HepG2 (cell line): ENCODE results near the gene ASB9. TPM values are rescaled to one million over a fixed set of nuclear protein-coding genes. Genes with fewer than 3 reads are reported as not detected.

Source experiments
- ATAC-seq: fragments of 200-7000 bp; cut with Tn5 transposase; 3 replicates; pipeline ENCODE4 v1.9.1; 2020; ENCODE audit warnings: mild to moderate bottlenecking, moderate library complexity
- BruUV-seq: library from RNA; stranded (reverse); fragments of 400-500 nt; replicated peaks from 2 replicates; lab custom pipeline; 2021; lab: Mats Ljungman, UMichigan
- CTCF ChIA-PET: fragments of 300-600 bp; formaldehyde crosslinking; extraction: SDS; loops from one replicate; lab custom pipeline; 2021; ENCODE audit warnings: low total read pairs, inconsistent platforms, low intra/inter-chr PET ratio; lab: Yijun Ruan, JAX
- POLR2A ChIA-PET: fragments of 350-600 bp; sonication (Branson Sonifier 250); formaldehyde crosslinking; loops from one replicate; lab custom pipeline; 2020; ENCODE audit warnings: antibody characterized with exemption, inconsistent platforms; lab: Yijun Ruan, JAX
- DNase-seq: peaks from one replicate; pipeline ENCODE4 v3.0.0-alpha.2; 2015; ENCODE audit warnings: low spot score
- FAIRE-seq: peaks from 3 replicates; lab custom pipeline; 2011; peaks lifted over from hg19 to GRCh38; lab: Jason Lieb, UNC
- H2AFZ ChIP-seq: one replicate; pipeline ENCODE4 v1.6.1; 2011; ENCODE audit warnings: low read length, inconsistent platforms
- H3K27ac ChIP-seq: fragments of 300-600 bp; 3 replicates; pipeline ENCODE4 v1.8.0; 2011; ENCODE audit warnings: mixed run types, mild to moderate bottlenecking, mixed read lengths, low read length, inconsistent platforms; ENCODE audit not compliant: insufficient read depth; ENCODE audit errors: extremely low read length
- H3K27me3 ChIP-seq, 2 experiments: fragments of 200-600 bp in 1 of 2; 2 replicates in 1 of 2; 3 replicates in 1 of 2; pipeline versions ENCODE4 v1.6.0 to v1.8.0; 2011; ENCODE audit warnings: low read length in 2 of 2, mild to moderate bottlenecking in 2 of 2, moderate library complexity in 2 of 2, inconsistent platforms in 1 of 2; ENCODE audit not compliant: insufficient read depth in 2 of 2, control insufficient read depth in 1 of 2
- H3K36me3 ChIP-seq, 2 experiments: fragments of 200-600 bp in 1 of 2; replicated peaks in 1 of 2; 2 replicates in 1 of 2; 3 replicates in 1 of 2; pipeline versions ENCODE4 v1.5.1 to v1.8.0; 2011; ENCODE audit warnings: low read length in 2 of 2, inconsistent platforms in 1 of 2; ENCODE audit not compliant: insufficient read depth in 2 of 2, control insufficient read depth in 1 of 2
- H3K4me1 ChIP-seq: 2 replicates; pipeline ENCODE4 v1.5.1; 2012; ENCODE audit warnings: low read length, inconsistent platforms; ENCODE audit not compliant: insufficient read depth
- H3K4me2 ChIP-seq: 2 replicates; pipeline ENCODE4 v1.6.0; 2011; ENCODE audit warnings: low read depth, low read length, inconsistent platforms
- H3K4me3 ChIP-seq, 3 experiments: fragments of 200-600 bp in 1 of 3; sonication (generic), shearing (Covaris generic) in 1 of 3; replicated peaks in 1 of 3; 2 replicates each; pipeline ENCODE4 v1.5.1; 2011 to 2016; ENCODE audit warnings: low read length in 3 of 3, inconsistent platforms in 2 of 3, low read depth in 2 of 3, mild to moderate bottlenecking in 2 of 3, control low read depth in 1 of 3, mixed read lengths in 1 of 3; ENCODE audit not compliant: insufficient read depth in 1 of 3
- H3K79me2 ChIP-seq: one replicate; pipeline ENCODE4 v1.6.1; 2011; ENCODE audit warnings: low read length, inconsistent platforms; ENCODE audit not compliant: insufficient read depth
- H3K9ac ChIP-seq: 2 replicates; pipeline ENCODE4 v1.6.0; 2011; ENCODE audit warnings: mild to moderate bottlenecking, low read depth, low read length, inconsistent platforms; ENCODE audit not compliant: insufficient read depth
- H3K9me3 ChIP-seq: 2 replicates; pipeline ENCODE4 v1.5.1; 2012; ENCODE audit warnings: mild to moderate bottlenecking, low read length
- H4K20me1 ChIP-seq: 2 replicates; pipeline ENCODE4 v1.6.0; 2011; ENCODE audit warnings: inconsistent platforms, mild to moderate bottlenecking, low read length, moderate library complexity; ENCODE audit not compliant: insufficient read depth
- ATAD3A ChIP-seq: sonication (generic); formaldehyde crosslinking; IDR thresholded peaks from 2 replicates; pipeline ENCODE4 v1.4.0; 2020; ENCODE audit warnings: missing genetic modification reagents
- EHMT2 ChIP-seq: fragments of 200-600 bp; sonication (generic); IDR thresholded peaks from 2 replicates; pipeline ENCODE4 v1.7.0; 2017; ENCODE audit warnings: antibody characterized with exemption, low read depth, low read length, borderline replicate concordance
- HNRNPLL ChIP-seq: fragments of 200-400 bp; formaldehyde crosslinking; IDR thresholded peaks from 2 replicates; pipeline ENCODE4 v1.6.1; 2017; ENCODE audit warnings: mild to moderate bottlenecking, low read depth, low read length; ENCODE audit not compliant: poor library complexity, severe bottlenecking
- HNRNPUL1 ChIP-seq: fragments of 200-400 bp; formaldehyde crosslinking; IDR thresholded peaks from 2 replicates; pipeline ENCODE4 v1.6.1; 2017; ENCODE audit warnings: low read depth, mild to moderate bottlenecking, low read length, moderate library complexity
- KMT2A ChIP-seq: sonication (generic); formaldehyde crosslinking; IDR thresholded peaks from 2 replicates; pipeline ENCODE4 v1.4.0; 2020; ENCODE audit warnings: missing genetic modification reagents
- NAIF1 ChIP-seq: sonication (generic); formaldehyde crosslinking; IDR thresholded peaks from 2 replicates; pipeline ENCODE4 v1.5.0; 2020; ENCODE audit warnings: mild to moderate bottlenecking, missing genetic modification reagents, borderline replicate concordance
- RBFOX2 ChIP-seq: fragments of 200-400 bp; formaldehyde crosslinking; IDR thresholded peaks from 2 replicates; pipeline ENCODE4 v1.6.1; 2017; ENCODE audit warnings: low read depth, mild to moderate bottlenecking, low read length
- SMAD3 ChIP-seq: sonication (generic); formaldehyde crosslinking; IDR thresholded peaks from 2 replicates; pipeline ENCODE4 v1.4.0; 2020; ENCODE audit warnings: missing genetic modification reagents
- SP140L ChIP-seq: sonication (generic); formaldehyde crosslinking; IDR thresholded peaks from 2 replicates; pipeline ENCODE4 v1.4.0; 2020; ENCODE audit warnings: missing genetic modification reagents, borderline replicate concordance
- THAP9 ChIP-seq: sonication (generic); formaldehyde crosslinking; IDR thresholded peaks from 2 replicates; pipeline ENCODE4; 2020; ENCODE audit warnings: missing genetic modification reagents, mild to moderate bottlenecking, borderline replicate concordance
- ZFP82 ChIP-seq: sonication (generic); formaldehyde crosslinking; IDR thresholded peaks from 2 replicates; pipeline ENCODE4 v1.5.1; 2020; ENCODE audit warnings: mild to moderate bottlenecking, missing genetic modification reagents, borderline replicate concordance
- ZKSCAN5 ChIP-seq: sonication (generic); formaldehyde crosslinking; IDR thresholded peaks from 2 replicates; pipeline ENCODE4 v1.5.1; 2020; ENCODE audit warnings: mild to moderate bottlenecking, missing genetic modification reagents
- ZNF136 ChIP-seq: sonication (generic); formaldehyde crosslinking; IDR thresholded peaks from 2 replicates; pipeline ENCODE4 v1.8.1; 2022; ENCODE audit warnings: low read depth, mild to moderate bottlenecking, moderate library complexity, missing genetic modification reagents
- ZNF337 ChIP-seq: sonication (generic); formaldehyde crosslinking; IDR thresholded peaks from 2 replicates; pipeline ENCODE4 v1.5.1; 2020; ENCODE audit warnings: missing genetic modification reagents, low read depth, mild to moderate bottlenecking, borderline replicate concordance
- ZNF547 ChIP-seq: sonication (generic); formaldehyde crosslinking; IDR thresholded peaks from 2 replicates; pipeline ENCODE4 v1.5.1; 2020; ENCODE audit warnings: mild to moderate bottlenecking, missing genetic modification reagents
- WGBS: methylation state at CpG from one replicate; pipeline ENCODE4 v1.1.6; 2017; ENCODE audit warnings: low lambda C conversion rate; 5-methylcytosine and 5-hydroxymethylcytosine counted together
- in situ Hi-C: cut with HindIII; loops from 2 replicates; pipeline ENCODE4 v1.10.0; 2017; ENCODE audit warnings: low pct_unique_long_range_greater_than_20kb; ENCODE audit not compliant: extremely low pct_ligation_motif_present
- intact Hi-C: fragments of 100-400 bp; cut with micrococcal nuclease; formaldehyde crosslinking; loops from one replicate; pipeline ENCODE4 v1.10.0; 2022; ENCODE audit not compliant: unreplicated experiment
- polyA plus RNA-seq, 8 experiments: library from polyadenylated mRNA; depleted of rRNA in 3 of 8; stranded (reverse) in 7 of 8; unstranded in 1 of 8; fragments of >200 nt; fragmentation: Illumina TruSeq in 4 of 8; extraction: Trizol in 4 of 8; gene quantifications; 2 replicates each; pipeline versions ENCODE4 v1.2.1 to v1.2.3, GENCODE V29; 2011 to 2016; ENCODE audit warnings: low read depth in 4 of 8, missing spikeins in 1 of 8, mixed read lengths in 1 of 8; ENCODE audit not compliant: insufficient read depth in 1 of 8
- total RNA-seq, 5 experiments: library from RNA; depleted of rRNA; stranded (reverse); fragments of >200 nt; fragmentation: Illumina TruSeq; extraction: Trizol; gene quantifications; 2 replicates each; pipeline ENCODE4 v1.2.3, GENCODE V29; 2016; ENCODE audit warnings: low read depth in 1 of 5
- TF ChIP-seq, protein P1 (sequence below): sonication (generic); formaldehyde crosslinking; IDR thresholded peaks from 2 replicates; pipeline ENCODE4 v1.4.0; 2020; ENCODE audit warnings: mild to moderate bottlenecking, low read depth, missing genetic modification reagents
- TF ChIP-seq, protein P2 (sequence below): sonication (generic); formaldehyde crosslinking; IDR thresholded peaks from 2 replicates; pipeline ENCODE4 v1.8.0; 2022; ENCODE audit warnings: missing genetic modification reagents, mild to moderate bottlenecking, inconsistent platforms, borderline replicate concordance

Gene ASB9
- total and polyA plus RNA-seq, 2 of the 13 experiments (the other 11 are each of a cell fraction or from before 2014, with no cell fraction given): 4.2 to 13.8 TPM

- no peak for FAIRE-seq
- no TSS peak for BruUV-seq
- Histone ChIP-seq H3K4me1 (no peaks in the 10 kb centered on the region), H3K79me2 (no peaks in the 10 kb centered on the region), H3K36me3 (no peaks in the 10 kb centered on the region), H3K4me3 (no peak overlapping the region), H3K27me3 (no peaks in the 10 kb centered on the region), H3K27ac (no peak overlapping the region), H2AFZ (no peak overlapping the region), H4K20me1 (no peaks in the 10 kb centered on the region), H3K9me3 (no peaks in the 10 kb centered on the region), H3K9ac (no peak overlapping the region), H3K4me2 (no peak overlapping the region)
- DNase-seq: no peak
- no peak for ATAC-seq
- in situ Hi-C loops (no loop called here), intact Hi-C loops (no loop called here)
- ChIA-PET POLR2A (no interaction called here), CTCF (no interaction called here)
- TF ChIP-seq HNRNPUL1 (no peak), THAP9 (no peak), ZNF337 (CRISPR knock-in tag) (no peak), EHMT2 (no peak), ZNF136 (CRISPR knock-in tag) (no peak), ZKSCAN5 (CRISPR knock-in tag) (no peak), RBFOX2 (no peak), NAIF1 (CRISPR knock-in tag) (no peak), SMAD3 (no peak), ZFP82 (no peak), HNRNPLL (no peak), KMT2A (CRISPR knock-in tag) (no peak), ZNF547 (CRISPR knock-in tag) (no peak), ATAD3A (CRISPR knock-in tag) (no peak), SP140L (CRISPR knock-in tag) (no peak)
- TF ChIP-seq, protein P1, sequence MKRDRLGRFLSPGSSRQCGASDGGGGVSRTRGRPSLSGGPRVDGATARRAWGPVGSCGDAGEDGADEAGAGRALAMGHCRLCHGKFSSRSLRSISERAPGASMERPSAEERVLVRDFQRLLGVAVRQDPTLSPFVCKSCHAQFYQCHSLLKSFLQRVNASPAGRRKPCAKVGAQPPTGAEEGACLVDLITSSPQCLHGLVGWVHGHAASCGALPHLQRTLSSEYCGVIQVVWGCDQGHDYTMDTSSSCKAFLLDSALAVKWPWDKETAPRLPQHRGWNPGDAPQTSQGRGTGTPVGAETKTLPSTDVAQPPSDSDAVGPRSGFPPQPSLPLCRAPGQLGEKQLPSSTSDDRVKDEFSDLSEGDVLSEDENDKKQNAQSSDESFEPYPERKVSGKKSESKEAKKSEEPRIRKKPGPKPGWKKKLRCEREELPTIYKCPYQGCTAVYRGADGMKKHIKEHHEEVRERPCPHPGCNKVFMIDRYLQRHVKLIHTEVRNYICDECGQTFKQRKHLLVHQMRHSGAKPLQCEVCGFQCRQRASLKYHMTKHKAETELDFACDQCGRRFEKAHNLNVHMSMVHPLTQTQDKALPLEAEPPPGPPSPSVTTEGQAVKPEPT: no peak
- TF ChIP-seq, protein P2, sequence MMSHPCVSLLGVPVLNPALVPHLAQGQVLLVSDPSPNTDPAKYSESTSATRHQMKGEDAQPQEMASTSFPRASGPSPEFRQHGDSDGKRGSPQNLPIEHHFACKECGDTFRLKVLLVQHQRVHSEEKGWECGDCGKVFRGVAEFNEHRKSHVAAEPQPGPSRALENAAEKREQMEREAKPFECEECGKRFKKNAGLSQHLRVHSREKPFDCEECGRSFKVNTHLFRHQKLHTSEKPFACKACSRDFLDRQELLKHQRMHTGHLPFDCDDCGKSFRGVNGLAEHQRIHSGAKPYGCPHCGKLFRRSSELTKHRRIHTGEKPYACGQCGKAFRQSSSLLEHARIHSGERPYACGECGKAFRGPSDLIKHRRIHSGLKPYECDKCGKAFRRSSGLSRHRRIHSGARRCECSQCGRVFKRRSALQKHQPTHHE (CRISPR knock-in tag): no peak
- 22% methylated on average over 4 of the region's 4 CpGs for WGBS
These were observed 65.6 kb downstream of the ASB9 start for GRCh38 chrX:15204130-15204751.
